ENCODE results near the gene S100B. TPM values are rescaled to one million over a fixed set of nuclear protein-coding genes. Genes with fewer than 3 reads are reported as not detected.

Gene S100B
- total RNA-seq, 1 donor from 2014 or later, result not detected

- ATAC-seq (ENCODE audit: low read depth) (no peak), DNase-seq (no peak)
- H3K4me3 Mint-ChIP-seq, result no peak overlapping the region
- CTCF ChIA-PET, result no interaction called here
- POLR2A ChIA-PET, result no interaction called here
- no peaks in the 10 kb centered on the region for H3K36me3 Mint-ChIP-seq (ENCODE audit: low read depth)
- peaks cover 8% of the 10 kb centered on the region for H3K4me1 Mint-ChIP-seq
- no peak for TF ChIP-seq CTCF (IDR thresholded peaks at IDR 0.05)
- peaks cover 15% of the 10 kb centered on the region for H3K27me3 Mint-ChIP-seq
- H3K9me3 Mint-ChIP-seq, result no peaks in the 10 kb centered on the region
- intact Hi-C loops (cut with micrococcal nuclease), result no loop called here
- no peak overlapping the region for H3K27ac Mint-ChIP-seq
Observed at GRCh38 chr21:46617267-46618051, 12.6 kb upstream of the S100B start.

GRCh38 chr21:46616656-46617055, 11.8 kb upstream of the S100B start:
- CTCF ChIA-PET, result no interaction called here
- Mint-ChIP-seq H3K9me3 (no peaks in the 10 kb centered on the region), H3K27me3 (peaks cover 15% of the 10 kb centered on the region), H3K4me3 (no peak overlapping the region), H3K27ac (no peak overlapping the region), H3K36me3 (ENCODE audit: low read depth) (no peaks in the 10 kb centered on the region), H3K4me1 (peaks cover under 1% of the 10 kb centered on the region)
- DNase-seq (no peak), ATAC-seq (ENCODE audit: low read depth) (no peak)
- intact Hi-C loops (cut with micrococcal nuclease), result no loop called here
- POLR2A ChIA-PET, result no interaction called here
- no peak for TF ChIP-seq CTCF (IDR thresholded peaks at IDR 0.05)

GRCh38 chr21:46616050-46616449, 11.2 kb upstream of the S100B start:
- POLR2A ChIA-PET, result no interaction called here
- intact Hi-C loops (cut with micrococcal nuclease), result no loop called here
- TF ChIP-seq CTCF (IDR thresholded peaks at IDR 0.05), result no peak
- no peaks in the 10 kb centered on the region for H3K9me3 Mint-ChIP-seq
- no peaks in the 10 kb centered on the region for H3K4me1 Mint-ChIP-seq
- H3K27ac Mint-ChIP-seq, result no peak overlapping the region
- ATAC-seq (ENCODE audit: low read depth) (no peak), DNase-seq (no peak)
- CTCF ChIA-PET, result no interaction called here
- H3K36me3 Mint-ChIP-seq (ENCODE audit: low read depth), result no peaks in the 10 kb centered on the region
- H3K4me3 Mint-ChIP-seq, result no peak overlapping the region
- peaks cover 15% of the 10 kb centered on the region for H3K27me3 Mint-ChIP-seq

- no peaks in the 10 kb centered on the region for H3K36me3 Mint-ChIP-seq (ENCODE audit: low read depth)
- TF ChIP-seq CTCF (IDR thresholded peaks at IDR 0.05), result no peak
- intact Hi-C loops (cut with micrococcal nuclease), result no loop called here
- no peak overlapping the region for H3K4me3 Mint-ChIP-seq
- peaks cover 4% of the 10 kb centered on the region for H3K9me3 Mint-ChIP-seq
- ChIA-PET CTCF (no interaction called here), POLR2A (no interaction called here)
- DNase-seq (no peak), ATAC-seq (ENCODE audit: low read depth) (no peak)
- no peak overlapping the region for H3K27ac Mint-ChIP-seq
- peaks cover 8% of the 10 kb centered on the region for H3K4me1 Mint-ChIP-seq
- H3K27me3 Mint-ChIP-seq, result peaks cover 19% of the 10 kb centered on the region
Observed at GRCh38 chr21:46613391-46613790, 8.5 kb upstream of the S100B start.

GRCh38 chr21:46610018-46610701, 5.3 kb upstream of the S100B start:
- no peaks in the 10 kb centered on the region for H3K36me3 Mint-ChIP-seq (ENCODE audit: low read depth)
- no peak overlapping the region for H3K4me3 Mint-ChIP-seq
- TF ChIP-seq CTCF (IDR thresholded peaks at IDR 0.05), result no peak
- ChIA-PET POLR2A (no interaction called here), CTCF (no interaction called here)
- H3K27me3 Mint-ChIP-seq, result peaks cover 6% of the 10 kb centered on the region
- intact Hi-C loops (cut with micrococcal nuclease), result no loop called here
- H3K9me3 Mint-ChIP-seq, result peaks cover 4% of the 10 kb centered on the region
- no peak overlapping the region for H3K27ac Mint-ChIP-seq
- DNase-seq (no peak), ATAC-seq (ENCODE audit: low read depth) (no peak)
- peaks cover 26% of the 10 kb centered on the region for H3K4me1 Mint-ChIP-seq
